Activated naive CD8-positive, alpha-beta T cell (primary cell): Measurements from ENCODE around the gene KIAA1191.
A peak's percentile ranks its signal among the peaks of the same experiment; 100 is the strongest.

ENCODE experiments used
- H3K27ac Mint-ChIP-seq: one replicate; pipeline ENCODE4 v1.8.0; 2021; ENCODE audit warnings: mixed read lengths
- H3K27me3 Mint-ChIP-seq: one replicate; pipeline ENCODE4 v1.8.0; 2021; ENCODE audit warnings: mixed read lengths
- H3K36me3 Mint-ChIP-seq: one replicate; pipeline ENCODE4 v1.8.0; 2021; ENCODE audit warnings: mixed read lengths
- H3K4me1 Mint-ChIP-seq: one replicate; pipeline ENCODE4 v1.8.0; 2021; ENCODE audit warnings: low read depth, mixed read lengths
- H3K4me3 Mint-ChIP-seq: one replicate; pipeline ENCODE4 v1.8.0; 2021; ENCODE audit warnings: mild to moderate bottlenecking, mixed read lengths
- H3K9me3 Mint-ChIP-seq: one replicate; pipeline ENCODE4 v1.8.0; 2021; ENCODE audit warnings: low read depth, mixed read lengths

The KIAA1191 gene

DNA sequence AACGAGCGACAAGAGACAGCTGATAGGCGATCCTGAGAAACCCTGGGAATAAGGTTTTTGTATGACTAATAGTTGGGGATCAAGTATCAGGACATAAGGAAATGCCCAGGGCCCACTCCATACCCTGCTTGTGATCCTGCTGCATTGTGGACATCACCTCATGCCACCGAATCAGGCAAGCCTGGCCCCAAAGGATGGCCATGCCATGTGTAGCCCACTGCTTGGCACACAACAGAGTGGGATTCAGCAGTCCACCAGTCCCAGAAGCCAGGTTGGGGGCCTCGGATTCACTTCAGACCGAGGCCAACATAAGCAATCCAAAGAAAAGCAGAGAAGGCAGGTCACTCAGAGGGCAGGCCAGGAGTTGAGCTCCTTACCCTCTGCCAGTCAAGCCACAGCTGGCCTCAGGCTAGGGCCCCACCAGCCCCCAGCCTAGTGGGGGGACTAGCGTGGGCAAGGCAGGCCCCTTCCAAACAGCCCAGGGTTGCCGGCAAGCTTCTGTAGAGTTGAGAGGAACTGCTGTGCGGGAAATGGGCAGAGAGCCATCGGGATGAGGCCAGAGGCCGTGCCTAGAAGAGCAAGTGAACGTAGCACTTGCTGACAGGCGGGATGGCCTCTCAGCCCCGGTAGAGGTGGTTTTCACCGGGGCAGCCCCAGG, 21.8 kb upstream of the KIAA1191 start:
- no peak overlapping the region for H3K4me3 Mint-ChIP-seq
- peaks cover 23% of the 10 kb centered on the region for H3K4me1 Mint-ChIP-seq
- H3K27ac Mint-ChIP-seq: no peak overlapping the region
- no peaks in the 10 kb centered on the region for H3K9me3 Mint-ChIP-seq
- peaks cover 12% of the 10 kb centered on the region for H3K36me3 Mint-ChIP-seq
- no peaks in the 10 kb centered on the region for H3K27me3 Mint-ChIP-seq

DNA sequence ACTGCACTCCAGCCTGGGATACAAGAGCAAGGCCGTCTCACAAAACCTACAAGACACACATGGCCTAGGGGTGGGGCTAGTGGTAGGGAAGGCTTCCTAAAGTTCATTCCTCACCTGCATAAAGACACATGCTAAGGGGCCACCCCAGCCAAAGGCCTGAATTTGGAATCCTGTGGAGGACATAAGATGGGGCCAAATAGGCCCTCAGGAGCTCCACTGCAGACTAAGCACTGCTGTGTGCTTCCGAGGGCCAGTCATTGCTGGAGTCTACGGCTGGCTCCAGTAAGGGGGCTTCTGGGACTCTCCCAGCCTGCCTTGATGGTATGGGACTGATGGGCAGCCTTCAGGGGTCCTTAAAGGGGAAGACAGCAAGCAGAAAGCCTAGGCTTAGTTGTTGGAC, 21.2 kb upstream of the KIAA1191 start:
- H3K4me3 Mint-ChIP-seq: no peak overlapping the region
- no peaks in the 10 kb centered on the region for H3K9me3 Mint-ChIP-seq
- peaks cover 9% of the 10 kb centered on the region for H3K36me3 Mint-ChIP-seq
- peaks cover 20% of the 10 kb centered on the region for H3K4me1 Mint-ChIP-seq
- H3K27ac Mint-ChIP-seq: no peak overlapping the region
- H3K27me3 Mint-ChIP-seq: no peaks in the 10 kb centered on the region

DNA sequence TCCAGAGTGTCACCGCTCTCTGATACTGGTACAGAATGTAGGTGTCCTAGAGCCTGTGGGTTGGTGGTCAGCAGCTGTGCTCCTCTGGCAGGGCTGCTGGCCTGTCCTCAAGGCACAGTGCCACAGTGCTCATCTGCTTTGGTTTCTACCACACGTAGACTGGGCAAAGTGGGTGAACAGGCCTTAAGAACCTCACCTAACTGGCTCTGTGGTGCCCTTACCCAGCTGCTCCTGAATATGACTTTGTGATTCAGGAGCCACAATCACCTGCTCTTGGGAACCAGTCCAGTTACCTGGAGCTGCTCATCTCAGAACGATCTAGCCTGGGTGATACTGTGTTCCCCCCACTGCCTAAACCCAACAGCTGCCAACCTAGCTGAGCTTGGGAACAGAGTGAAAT, 20.4 kb upstream of the KIAA1191 start:
- Mint-ChIP-seq H3K27ac (no peak overlapping the region), H3K4me3 (no peak overlapping the region), H3K9me3 (no peaks in the 10 kb centered on the region), H3K4me1 (peaks cover 16% of the 10 kb centered on the region), H3K36me3 (peaks cover 6% of the 10 kb centered on the region), H3K27me3 (no peaks in the 10 kb centered on the region)

DNA sequence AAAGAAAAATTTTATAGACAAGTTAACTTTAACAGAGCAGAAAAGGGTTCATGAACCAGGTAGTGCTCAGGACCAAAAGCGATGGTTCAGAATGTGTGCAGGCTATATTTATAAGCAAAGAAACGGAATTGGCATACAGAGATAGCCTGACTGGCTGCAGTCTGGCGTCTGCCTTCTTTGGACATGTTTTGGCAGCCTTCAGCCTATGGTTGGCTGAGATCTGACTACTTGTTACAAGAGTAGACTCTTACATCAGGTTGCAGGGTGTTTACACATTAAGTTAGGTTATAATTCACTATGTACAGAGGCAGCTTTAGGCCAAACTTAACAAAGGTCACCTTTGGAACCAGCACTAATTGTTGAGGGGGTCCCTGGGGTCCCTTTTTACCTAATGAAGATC, 19.9 kb upstream of the KIAA1191 start:
- Mint-ChIP-seq H3K36me3 (peaks cover 4% of the 10 kb centered on the region), H3K4me1 (peaks cover 11% of the 10 kb centered on the region), H3K27ac (no peak overlapping the region), H3K27me3 (no peaks in the 10 kb centered on the region), H3K4me3 (no peak overlapping the region), H3K9me3 (no peaks in the 10 kb centered on the region)

DNA sequence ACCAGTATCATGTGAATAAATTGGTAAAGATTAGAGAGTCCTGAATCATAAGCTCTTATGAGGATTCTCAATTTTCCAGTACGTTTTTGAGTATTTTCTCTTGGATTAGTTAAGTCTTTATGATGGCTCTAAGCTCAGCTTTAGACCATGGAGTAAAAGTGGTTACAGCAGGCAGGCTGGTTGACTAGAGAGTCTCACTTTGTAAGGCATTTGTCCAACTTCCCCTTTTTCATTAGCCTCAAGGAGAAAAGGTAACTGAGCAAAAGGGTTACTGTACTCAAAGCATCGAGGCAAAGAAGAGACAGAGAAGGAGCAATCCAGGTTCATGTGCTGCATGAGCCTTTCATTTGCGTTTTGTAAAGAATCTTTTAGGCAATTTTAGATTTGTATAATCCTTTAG, 18.3 kb upstream of the KIAA1191 start:
- Mint-ChIP-seq H3K4me3 (no peak overlapping the region), H3K27ac (no peak overlapping the region), H3K4me1 (peaks cover 2% of the 10 kb centered on the region)

DNA sequence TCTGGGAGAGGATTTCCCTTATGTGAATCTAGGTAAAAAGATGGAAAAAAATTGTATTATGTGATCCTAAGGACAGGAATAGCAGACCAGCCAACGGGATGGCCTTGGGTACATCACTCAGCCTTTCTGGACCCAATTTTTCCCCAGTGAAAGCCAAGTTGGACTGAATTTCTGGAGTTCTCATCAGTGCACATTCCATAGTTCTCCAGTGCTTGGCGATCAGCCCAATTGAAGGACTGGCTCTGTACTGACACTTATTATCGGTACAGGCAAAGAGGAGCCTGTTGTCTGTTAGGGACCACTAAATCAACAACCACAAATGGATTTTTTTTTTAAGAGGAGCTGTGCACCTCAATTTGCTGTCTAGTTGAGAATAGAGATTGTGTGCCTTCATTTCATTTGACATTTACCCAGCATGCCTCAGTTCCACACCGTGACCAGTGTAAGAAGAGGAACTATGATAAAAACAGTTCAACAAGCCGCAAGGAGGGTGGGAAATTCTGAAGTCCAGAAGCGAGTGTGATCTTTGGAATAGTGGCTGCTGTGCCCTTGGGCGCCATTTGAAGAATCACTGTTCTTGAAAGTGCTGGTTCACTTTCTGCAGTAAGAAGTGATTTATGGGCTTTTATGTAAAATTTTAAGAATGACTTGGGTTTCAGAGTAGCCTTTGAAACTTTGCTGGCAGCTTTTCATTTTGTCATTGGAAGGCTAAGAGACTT, 11.7 kb upstream of the KIAA1191 start:
- H3K36me3 Mint-ChIP-seq: peaks cover 4% of the 10 kb centered on the region
- H3K27me3 Mint-ChIP-seq: no peaks in the 10 kb centered on the region
- H3K4me3 Mint-ChIP-seq: no peak overlapping the region
- H3K9me3 Mint-ChIP-seq: no peaks in the 10 kb centered on the region
- no peak overlapping the region for H3K27ac Mint-ChIP-seq
- no peaks in the 10 kb centered on the region for H3K4me1 Mint-ChIP-seq

More for the DNA sequence above, 18.3 kb upstream of the KIAA1191 start:
- H3K36me3 Mint-ChIP-seq: peaks cover 4% of the 10 kb centered on the region
- H3K27me3 Mint-ChIP-seq: no peaks in the 10 kb centered on the region
- H3K9me3 Mint-ChIP-seq: no peaks in the 10 kb centered on the region

DNA sequence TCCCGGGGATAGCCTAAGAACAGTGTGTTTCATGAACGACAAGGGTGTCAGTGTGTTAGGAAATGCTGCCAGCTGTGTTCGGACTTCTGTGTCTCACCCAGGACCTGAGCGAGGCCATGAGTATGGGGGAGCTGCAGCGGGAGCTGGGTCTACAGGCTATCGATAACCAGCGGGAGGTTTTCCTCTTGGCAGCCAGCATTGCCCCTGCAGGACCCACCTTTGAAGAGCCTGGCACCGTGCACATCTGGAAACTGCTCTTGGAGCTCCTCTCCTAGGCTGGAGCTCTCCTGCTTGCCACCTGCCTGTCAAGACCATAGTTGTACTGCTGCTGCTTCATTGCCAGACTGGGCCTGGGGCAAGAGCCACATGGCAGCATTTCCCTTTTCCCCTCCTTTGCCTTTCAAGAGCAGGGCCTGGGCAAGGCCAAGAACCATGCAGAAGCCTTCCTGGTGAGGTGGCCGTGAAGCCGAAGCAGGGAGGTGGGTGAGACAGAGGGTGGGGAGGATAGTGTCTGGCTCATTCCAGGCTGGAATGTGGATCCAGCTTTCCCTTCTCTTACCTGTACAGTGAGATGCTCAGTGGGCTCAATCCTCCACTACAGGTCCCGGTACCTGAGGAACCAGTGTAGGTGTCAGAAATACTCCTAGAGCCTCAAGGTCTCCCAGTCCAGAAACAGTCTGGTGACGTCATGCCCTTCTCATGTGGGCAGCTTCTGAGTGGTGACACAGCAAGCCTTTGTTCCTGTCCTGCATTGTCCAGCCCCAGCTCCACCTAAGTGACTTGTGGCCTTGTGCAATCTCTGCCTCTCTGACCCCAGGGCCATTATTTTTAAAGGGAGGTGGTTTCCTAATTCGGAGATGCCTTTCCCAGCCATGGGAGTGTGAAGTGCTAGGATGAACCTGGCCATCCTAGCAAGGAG, 10.3 kb upstream of the KIAA1191 start:
- no peaks in the 10 kb centered on the region for H3K4me1 Mint-ChIP-seq
- peaks cover 13% of the 10 kb centered on the region for H3K36me3 Mint-ChIP-seq
- no peak overlapping the region for H3K4me3 Mint-ChIP-seq
- H3K9me3 Mint-ChIP-seq: no peaks in the 10 kb centered on the region
- H3K27me3 Mint-ChIP-seq: no peaks in the 10 kb centered on the region
- H3K27ac Mint-ChIP-seq: no peak overlapping the region

DNA sequence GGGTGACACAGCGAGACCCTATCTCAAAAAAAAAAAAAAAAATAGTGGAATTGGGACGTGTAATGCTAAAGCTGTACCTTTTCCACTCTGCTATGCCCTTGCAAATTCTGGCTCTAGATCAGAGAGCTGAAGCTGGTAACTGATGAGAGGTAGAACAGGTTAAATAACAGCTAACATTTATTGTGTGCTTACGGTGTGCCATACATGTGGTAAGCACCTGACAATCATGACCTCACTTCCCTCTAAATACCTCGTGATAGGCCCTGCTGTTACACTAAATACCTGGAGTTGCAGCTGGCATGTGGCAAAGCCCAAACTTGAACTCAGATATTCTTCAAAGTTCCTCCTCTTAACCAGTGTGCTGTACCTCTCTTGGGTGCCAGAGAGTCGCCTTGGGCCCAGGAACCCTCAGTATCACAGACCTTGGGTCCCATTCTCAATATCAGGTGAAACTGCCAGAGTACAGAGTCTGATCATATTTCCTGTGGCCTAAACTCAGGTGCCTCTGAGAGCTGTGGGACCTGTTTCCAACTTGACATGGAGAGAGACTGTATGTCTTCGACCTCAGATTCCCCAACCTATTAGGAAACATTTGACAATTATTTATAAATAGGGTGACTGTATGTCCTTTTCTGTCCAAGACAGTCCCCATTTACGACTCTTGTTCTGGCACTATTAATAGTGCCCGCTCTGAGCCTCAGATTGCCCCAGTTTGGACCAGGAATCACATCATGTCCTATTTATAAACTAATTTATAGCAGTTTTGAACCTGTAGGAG, 8.6 kb upstream of the KIAA1191 start:
- Mint-ChIP-seq H3K36me3 (peaks cover 9% of the 10 kb centered on the region), H3K4me3 (no peak overlapping the region), H3K4me1 (peaks cover 4% of the 10 kb centered on the region), H3K9me3 (no peaks in the 10 kb centered on the region), H3K27ac (no peak overlapping the region), H3K27me3 (no peaks in the 10 kb centered on the region)

DNA sequence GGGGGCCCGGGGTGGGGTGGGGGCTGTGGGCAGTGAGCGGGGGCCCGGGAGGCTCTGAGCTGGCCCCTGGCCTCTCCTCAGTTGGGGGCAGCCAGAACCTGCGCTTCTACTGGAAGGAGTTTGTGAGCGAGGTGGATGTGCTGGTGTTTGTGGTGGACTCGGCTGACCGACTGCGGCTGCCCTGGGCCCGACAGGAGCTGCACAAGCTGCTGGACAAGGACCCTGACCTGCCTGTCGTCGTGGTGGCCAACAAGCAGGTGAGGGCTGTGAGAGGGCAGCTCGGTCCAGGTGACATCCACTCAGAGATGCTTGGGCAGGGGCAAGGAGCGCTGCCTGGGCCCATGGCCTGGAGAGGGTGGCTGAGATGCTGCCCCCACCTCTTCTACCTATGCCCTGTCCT, 7.2 kb upstream of the KIAA1191 start:
- H3K4me1 Mint-ChIP-seq: peaks cover 4% of the 10 kb centered on the region
- no peaks in the 10 kb centered on the region for H3K27me3 Mint-ChIP-seq
- H3K36me3 Mint-ChIP-seq: peaks cover 9% of the 10 kb centered on the region
- no peak overlapping the region for H3K4me3 Mint-ChIP-seq
- no peaks in the 10 kb centered on the region for H3K9me3 Mint-ChIP-seq
- no peak overlapping the region for H3K27ac Mint-ChIP-seq

DNA sequence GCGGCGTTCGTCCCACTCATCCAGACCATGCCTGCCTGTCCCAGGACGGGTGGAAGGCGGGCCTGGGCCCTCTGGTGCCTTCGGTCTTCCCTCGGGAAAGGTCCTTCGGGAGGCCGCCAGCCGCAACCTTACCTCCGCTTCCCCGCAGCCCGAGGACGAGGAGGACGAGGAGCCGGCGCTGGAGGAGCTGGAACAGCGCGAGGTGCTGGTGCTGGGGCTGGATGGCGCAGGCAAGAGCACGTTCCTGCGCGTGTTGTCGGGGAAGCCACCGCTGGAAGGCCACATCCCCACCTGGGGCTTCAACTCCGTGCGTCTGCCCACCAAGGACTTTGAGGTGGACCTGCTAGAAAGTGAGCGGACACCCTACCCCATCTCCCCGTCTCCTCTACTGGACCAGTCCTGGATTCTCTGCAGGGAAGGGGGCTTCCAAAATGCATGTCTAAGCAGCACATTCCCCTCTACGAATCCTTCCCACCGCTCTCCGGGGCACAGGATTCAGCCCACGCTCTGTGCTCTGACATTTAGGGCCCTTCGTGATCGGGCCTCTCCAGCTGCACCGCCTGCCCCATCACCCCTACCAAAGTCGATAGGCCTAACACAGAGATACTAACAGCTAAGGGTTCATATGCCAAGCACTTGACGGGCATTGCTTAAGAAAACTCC, 4.8 kb upstream of the KIAA1191 start:
- Mint-ChIP-seq H3K4me1 (peaks cover 16% of the 10 kb centered on the region), H3K9me3 (no peaks in the 10 kb centered on the region), H3K4me3 (peak overlapping the region; percentile 85), H3K27me3 (no peaks in the 10 kb centered on the region), H3K27ac (peak overlapping the region; percentile 69), H3K36me3 (peaks cover 9% of the 10 kb centered on the region)

DNA sequence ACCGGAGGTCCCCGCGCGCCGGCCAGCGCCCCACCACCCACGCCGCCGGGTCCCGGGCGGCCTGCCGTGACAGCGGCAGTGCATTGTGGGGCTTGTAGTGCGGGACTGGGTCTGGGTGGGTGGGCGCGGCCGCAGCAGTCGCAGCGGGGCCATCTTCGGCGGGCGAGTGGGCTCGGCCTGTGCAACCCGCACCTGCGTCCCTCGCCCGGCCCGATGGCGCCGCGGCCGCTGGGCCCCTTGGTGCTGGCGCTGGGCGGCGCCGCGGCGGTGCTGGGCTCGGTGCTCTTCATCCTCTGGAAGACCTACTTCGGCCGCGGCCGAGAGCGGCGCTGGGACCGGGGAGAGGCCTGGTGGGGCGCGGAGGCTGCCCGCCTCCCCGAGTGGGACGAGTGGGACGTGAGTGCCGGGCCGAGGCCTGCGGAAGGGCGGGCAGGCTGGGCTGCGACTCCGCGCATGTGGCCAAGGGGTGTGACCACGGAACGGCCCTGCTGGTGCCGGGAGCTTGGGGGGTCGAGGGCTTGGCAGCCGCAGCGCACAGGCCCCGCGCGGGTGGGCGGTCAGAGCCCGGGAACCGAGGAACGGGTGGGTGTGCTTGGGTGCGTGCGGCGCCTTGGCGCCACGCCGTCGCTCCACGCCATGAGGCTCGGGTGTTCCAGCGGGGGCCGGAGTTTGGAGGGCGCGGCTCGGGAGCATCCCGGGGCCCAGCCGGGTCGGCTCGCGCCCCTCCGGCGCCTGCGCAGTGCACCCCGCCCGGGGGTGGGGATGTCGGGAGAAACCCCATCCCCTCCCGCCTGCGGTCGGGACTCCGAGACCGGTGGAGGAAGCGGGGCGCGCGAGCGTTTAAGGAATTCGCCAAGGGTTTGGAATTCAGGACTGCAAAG, 4.0 kb upstream of the KIAA1191 start, which contains the start of gene ARL10:
TSS of gene ARL10 (plus strand) at position 137 of the 881 bp plus-strand sequence. CDS start at position 214, 77 bp downstream.
- peak within 1 kb of the TSS; percentile 75 for H3K27ac Mint-ChIP-seq
- H3K27me3 Mint-ChIP-seq: no peaks in the 10 kb centered on the region
- H3K4me1 Mint-ChIP-seq: peaks cover 16% of the 10 kb centered on the region
- no peaks in the 10 kb centered on the region for H3K9me3 Mint-ChIP-seq
- peaks cover 9% of the 10 kb centered on the region for H3K36me3 Mint-ChIP-seq
- H3K4me3 Mint-ChIP-seq: peak within 1 kb of the TSS; percentile 85

DNA sequence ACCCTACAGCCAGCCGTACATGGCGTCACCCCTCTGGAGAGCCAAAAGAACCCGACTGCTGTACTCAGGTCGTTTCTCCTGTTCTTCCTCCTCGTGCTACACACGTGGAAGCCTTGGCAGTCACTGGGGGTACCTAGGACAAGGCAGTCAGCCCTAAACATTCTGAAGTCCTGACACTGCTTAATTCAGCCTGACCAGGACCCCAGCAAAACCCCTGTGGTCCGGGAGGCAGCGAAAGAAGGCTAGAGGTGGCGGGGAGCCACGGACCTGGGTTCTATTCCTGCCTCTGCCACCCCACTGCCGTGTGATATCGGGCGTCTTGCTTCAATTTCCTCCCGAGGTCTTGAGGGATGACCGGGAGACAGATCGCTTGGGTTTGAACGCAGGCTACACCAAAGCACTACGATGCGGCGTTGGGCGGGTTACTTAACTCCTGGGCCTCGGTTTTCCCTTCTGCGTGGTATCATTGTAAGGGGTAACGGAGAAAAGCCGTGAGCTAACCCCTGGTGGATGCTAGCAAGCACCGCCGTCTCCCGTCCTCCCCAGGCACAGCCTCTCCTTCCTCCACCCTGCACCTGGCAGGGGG, 3.3 kb upstream of the KIAA1191 start:
- H3K4me1 Mint-ChIP-seq: peaks cover 17% of the 10 kb centered on the region
- no peaks in the 10 kb centered on the region for H3K27me3 Mint-ChIP-seq
- H3K9me3 Mint-ChIP-seq: no peaks in the 10 kb centered on the region
- H3K4me3 Mint-ChIP-seq: peak overlapping the region; percentile 81
- H3K27ac Mint-ChIP-seq: peak overlapping the region; percentile 75
- H3K36me3 Mint-ChIP-seq: peaks cover 9% of the 10 kb centered on the region

DNA sequence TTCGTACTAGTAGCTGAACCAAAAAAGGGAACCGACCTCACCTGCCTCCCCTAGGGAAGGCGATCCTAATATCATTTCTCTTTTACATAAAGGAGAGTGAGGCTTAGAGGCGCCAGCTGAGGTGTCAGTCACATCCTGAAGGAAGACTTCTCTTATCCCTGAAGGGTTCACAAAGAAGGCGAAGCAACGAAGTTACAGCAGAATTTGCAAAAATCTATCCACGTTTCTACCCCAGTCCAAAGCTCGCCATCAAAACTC, 598 bp upstream of the KIAA1191 start:
- Mint-ChIP-seq H3K27me3 (no peaks in the 10 kb centered on the region), H3K4me3 (peak overlapping the region; percentile 97), H3K4me1 (peaks cover 34% of the 10 kb centered on the region), H3K9me3 (no peaks in the 10 kb centered on the region), H3K36me3 (peaks cover 7% of the 10 kb centered on the region), H3K27ac (peak overlapping the region; percentile 96)
